ENCODE measurements around the gene TRHDE. TPM values are rescaled to one million over a fixed set of nuclear protein-coding genes. Genes with fewer than 3 reads are reported as not detected.

The TRHDE gene
- polyA plus RNA-seq, 1 donor from 2014 or later = 20.6 TPM

DNA sequence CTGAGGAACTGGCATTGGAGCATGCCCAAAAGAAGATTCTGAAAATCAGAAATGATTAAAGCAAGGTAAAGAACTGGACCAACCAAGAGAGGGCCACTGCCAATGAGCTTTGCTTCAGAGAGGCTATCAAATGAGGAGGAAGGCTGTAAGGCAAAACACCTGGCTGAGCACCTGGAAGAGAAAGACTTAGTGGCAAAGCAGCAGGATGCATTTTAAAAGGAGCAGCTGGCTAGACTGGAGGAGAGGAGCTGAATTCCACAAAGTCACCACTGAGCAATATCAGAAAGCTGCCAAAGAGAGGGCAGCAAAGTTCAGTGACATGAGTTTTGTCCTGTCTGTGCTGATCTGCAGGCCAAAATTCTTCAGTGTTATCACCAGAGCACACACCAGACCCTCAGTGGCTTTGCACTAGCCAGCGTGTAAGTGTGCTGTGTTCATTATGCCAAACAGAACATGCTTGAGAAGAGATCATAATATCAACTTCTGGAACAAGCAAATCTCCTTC lies 338.7 kb downstream of the TRHDE start:
- Histone ChIP-seq H3K27ac (ENCODE audit: low read length) (no peak overlapping the region), H3F3A (ENCODE audit: insufficient read depth, low read length, poor library complexity, severe bottlenecking) (no peaks in the 10 kb centered on the region), H2AFZ (ENCODE audit: low read depth, low read length) (no peak overlapping the region), H3K4me2 (ENCODE audit: low read length) (no peak overlapping the region), H3K4me3 (ENCODE audit: low read length) (no peak overlapping the region), H4K20me1 (ENCODE audit: insufficient read depth) (no peaks in the 10 kb centered on the region), H3K36me3 (ENCODE audit: insufficient read depth, low read length) (no peaks in the 10 kb centered on the region), H3K79me2 (replicated peaks; ENCODE audit: insufficient read depth, low read length) (no peaks in the 10 kb centered on the region), H3K9ac (ENCODE audit: low read length) (no peak overlapping the region), H3K9me2 (ENCODE audit: insufficient read depth, low read length) (no peaks in the 10 kb centered on the region), H3K27me3 (ENCODE audit: insufficient read depth, low read depth, low read length) (no peaks in the 10 kb centered on the region), H3K9me3 (ENCODE audit: low read length) (no peaks in the 10 kb centered on the region)
- no peak for TF ChIP-seq EZH2 (IDR thresholded peaks at IDR 0.05; ENCODE audit: borderline replicate concordance, insufficient read depth, low read length, poor library complexity, severe bottlenecking)
- TF ChIP-seq SMC3 (conservative IDR thresholded peaks at IDR 0.05; ENCODE audit: poor library complexity) = no peak
- no peak for TF ChIP-seq POLR2AphosphoS5 (IDR thresholded peaks at IDR 0.05)
- TF ChIP-seq MXI1 (conservative IDR thresholded peaks at IDR 0.05; ENCODE audit: poor library complexity, severe bottlenecking) = no peak
- TF ChIP-seq RAD21 (conservative IDR thresholded peaks at IDR 0.05) = no peak
- no peak for TF ChIP-seq EP300 (conservative IDR thresholded peaks at IDR 0.05; ENCODE audit: poor library complexity, severe bottlenecking)
- TF ChIP-seq, protein P1, sequence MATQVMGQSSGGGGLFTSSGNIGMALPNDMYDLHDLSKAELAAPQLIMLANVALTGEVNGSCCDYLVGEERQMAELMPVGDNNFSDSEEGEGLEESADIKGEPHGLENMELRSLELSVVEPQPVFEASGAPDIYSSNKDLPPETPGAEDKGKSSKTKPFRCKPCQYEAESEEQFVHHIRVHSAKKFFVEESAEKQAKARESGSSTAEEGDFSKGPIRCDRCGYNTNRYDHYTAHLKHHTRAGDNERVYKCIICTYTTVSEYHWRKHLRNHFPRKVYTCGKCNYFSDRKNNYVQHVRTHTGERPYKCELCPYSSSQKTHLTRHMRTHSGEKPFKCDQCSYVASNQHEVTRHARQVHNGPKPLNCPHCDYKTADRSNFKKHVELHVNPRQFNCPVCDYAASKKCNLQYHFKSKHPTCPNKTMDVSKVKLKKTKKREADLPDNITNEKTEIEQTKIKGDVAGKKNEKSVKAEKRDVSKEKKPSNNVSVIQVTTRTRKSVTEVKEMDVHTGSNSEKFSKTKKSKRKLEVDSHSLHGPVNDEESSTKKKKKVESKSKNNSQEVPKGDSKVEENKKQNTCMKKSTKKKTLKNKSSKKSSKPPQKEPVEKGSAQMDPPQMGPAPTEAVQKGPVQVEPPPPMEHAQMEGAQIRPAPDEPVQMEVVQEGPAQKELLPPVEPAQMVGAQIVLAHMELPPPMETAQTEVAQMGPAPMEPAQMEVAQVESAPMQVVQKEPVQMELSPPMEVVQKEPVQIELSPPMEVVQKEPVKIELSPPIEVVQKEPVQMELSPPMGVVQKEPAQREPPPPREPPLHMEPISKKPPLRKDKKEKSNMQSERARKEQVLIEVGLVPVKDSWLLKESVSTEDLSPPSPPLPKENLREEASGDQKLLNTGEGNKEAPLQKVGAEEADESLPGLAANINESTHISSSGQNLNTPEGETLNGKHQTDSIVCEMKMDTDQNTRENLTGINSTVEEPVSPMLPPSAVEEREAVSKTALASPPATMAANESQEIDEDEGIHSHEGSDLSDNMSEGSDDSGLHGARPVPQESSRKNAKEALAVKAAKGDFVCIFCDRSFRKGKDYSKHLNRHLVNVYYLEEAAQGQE (IDR thresholded peaks at IDR 0.05; ENCODE audit: borderline replicate concordance) = no peak
- TF ChIP-seq TAF1 (IDR thresholded peaks at IDR 0.05; ENCODE audit: low read depth) = no peak
- TF ChIP-seq, protein P2, sequence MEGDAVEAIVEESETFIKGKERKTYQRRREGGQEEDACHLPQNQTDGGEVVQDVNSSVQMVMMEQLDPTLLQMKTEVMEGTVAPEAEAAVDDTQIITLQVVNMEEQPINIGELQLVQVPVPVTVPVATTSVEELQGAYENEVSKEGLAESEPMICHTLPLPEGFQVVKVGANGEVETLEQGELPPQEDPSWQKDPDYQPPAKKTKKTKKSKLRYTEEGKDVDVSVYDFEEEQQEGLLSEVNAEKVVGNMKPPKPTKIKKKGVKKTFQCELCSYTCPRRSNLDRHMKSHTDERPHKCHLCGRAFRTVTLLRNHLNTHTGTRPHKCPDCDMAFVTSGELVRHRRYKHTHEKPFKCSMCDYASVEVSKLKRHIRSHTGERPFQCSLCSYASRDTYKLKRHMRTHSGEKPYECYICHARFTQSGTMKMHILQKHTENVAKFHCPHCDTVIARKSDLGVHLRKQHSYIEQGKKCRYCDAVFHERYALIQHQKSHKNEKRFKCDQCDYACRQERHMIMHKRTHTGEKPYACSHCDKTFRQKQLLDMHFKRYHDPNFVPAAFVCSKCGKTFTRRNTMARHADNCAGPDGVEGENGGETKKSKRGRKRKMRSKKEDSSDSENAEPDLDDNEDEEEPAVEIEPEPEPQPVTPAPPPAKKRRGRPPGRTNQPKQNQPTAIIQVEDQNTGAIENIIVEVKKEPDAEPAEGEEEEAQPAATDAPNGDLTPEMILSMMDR (IDR thresholded peaks at IDR 0.05; ENCODE audit: poor library complexity, severe bottlenecking) = no peak

DNA sequence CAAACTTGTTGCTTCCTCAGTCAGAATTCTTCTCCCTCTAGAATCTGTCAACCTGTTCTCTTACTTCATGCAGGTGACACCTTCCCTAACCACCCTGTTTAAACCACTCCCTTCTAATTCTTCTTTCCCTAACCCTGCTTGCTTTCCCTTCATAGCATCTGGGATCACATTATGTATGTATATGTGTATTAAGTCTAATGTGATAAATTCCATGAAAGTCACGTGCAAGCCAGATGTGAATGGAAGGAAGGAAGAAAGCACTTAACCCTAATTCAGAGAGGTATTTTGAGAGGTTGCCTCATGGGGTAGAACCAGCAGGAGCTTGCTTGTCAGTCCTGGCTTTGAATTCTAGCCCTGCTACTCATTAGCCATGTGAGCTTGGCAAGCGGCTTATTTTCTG lies 340.0 kb downstream of the TRHDE start:
- Histone ChIP-seq H3K36me3 (ENCODE audit: insufficient read depth, low read length) (no peaks in the 10 kb centered on the region), H3K9me2 (ENCODE audit: insufficient read depth, low read length) (no peaks in the 10 kb centered on the region), H3K27ac (ENCODE audit: low read length) (no peak overlapping the region), H3K27me3 (ENCODE audit: insufficient read depth, low read depth, low read length) (no peaks in the 10 kb centered on the region), H3F3A (ENCODE audit: insufficient read depth, low read length, poor library complexity, severe bottlenecking) (no peaks in the 10 kb centered on the region), H3K4me2 (ENCODE audit: low read length) (no peak overlapping the region), H3K4me3 (ENCODE audit: low read length) (no peak overlapping the region), H3K9ac (ENCODE audit: low read length) (no peak overlapping the region), H3K9me3 (ENCODE audit: low read length) (no peaks in the 10 kb centered on the region), H4K20me1 (ENCODE audit: insufficient read depth) (no peaks in the 10 kb centered on the region), H2AFZ (ENCODE audit: low read depth, low read length) (no peak overlapping the region), H3K79me2 (replicated peaks; ENCODE audit: insufficient read depth, low read length) (no peaks in the 10 kb centered on the region)
- TF ChIP-seq SMC3 (conservative IDR thresholded peaks at IDR 0.05; ENCODE audit: poor library complexity) (no peak), RAD21 (conservative IDR thresholded peaks at IDR 0.05) (no peak), EP300 (conservative IDR thresholded peaks at IDR 0.05; ENCODE audit: poor library complexity, severe bottlenecking) (no peak), EZH2 (IDR thresholded peaks at IDR 0.05; ENCODE audit: borderline replicate concordance, insufficient read depth, low read length, poor library complexity, severe bottlenecking) (no peak), MXI1 (conservative IDR thresholded peaks at IDR 0.05; ENCODE audit: poor library complexity, severe bottlenecking) (no peak), POLR2AphosphoS5 (IDR thresholded peaks at IDR 0.05) (no peak), TAF1 (IDR thresholded peaks at IDR 0.05; ENCODE audit: low read depth) (no peak)
- TF ChIP-seq, protein P1 (IDR thresholded peaks at IDR 0.05; ENCODE audit: borderline replicate concordance) = no peak
- TF ChIP-seq, protein P2 (IDR thresholded peaks at IDR 0.05; ENCODE audit: poor library complexity, severe bottlenecking) = no peak
